Stimulated activated CD4-positive, alpha-beta T cell treated with anti-CD3 and anti-CD28 coated beads, Interleukin-15, amount 100 ng/mL, for 1 hour (primary cell): Measurements from ENCODE around the gene AKAP6.

Source experiments
- DNase-seq, 2 donors: peaks; one replicate each; pipeline ENCODE4 v3.0.0-alpha.2; 2020; ENCODE audit warnings: low read depth in 1 of 2, low spot score in 1 of 2

The AKAP6 gene

GRCh38 chr14:32524609-32525375 lies 195.7 kb downstream of the AKAP6 start:
- no peak for DNase-seq

- no peak for DNase-seq
Measured at GRCh38 chr14:32525591-32525990, 196.5 kb downstream of the AKAP6 start.

GRCh38 chr14:32530800-32531199 lies 201.7 kb downstream of the AKAP6 start:
- DNase-seq = no peak

- no peak for DNase-seq
Measured at GRCh38 chr14:32531942-32532515, 202.9 kb downstream of the AKAP6 start.

- DNase-seq = no peak
Measured at GRCh38 chr14:32534145-32534544, 205.0 kb downstream of the AKAP6 start.

- DNase-seq = no peak
Measured at GRCh38 chr14:32536175-32536574, 207.1 kb downstream of the AKAP6 start.

GRCh38 chr14:32537166-32537565 lies 208.1 kb downstream of the AKAP6 start:
- DNase-seq = no peak

GRCh38 chr14:32542507-32542906 lies 213.4 kb downstream of the AKAP6 start:
- DNase-seq = no peak

GRCh38 chr14:32545095-32545494 lies 216.0 kb downstream of the AKAP6 start:
- DNase-seq = no peak

GRCh38 chr14:32545506-32546210 lies 216.6 kb downstream of the AKAP6 start:
- no peak for DNase-seq

- no peak for DNase-seq
Measured at GRCh38 chr14:32546246-32546645, 217.1 kb downstream of the AKAP6 start.

- DNase-seq = no peak
Measured at GRCh38 chr14:32552766-32553165, 223.7 kb downstream of the AKAP6 start.

GRCh38 chr14:32559048-32559447 lies 229.9 kb downstream of the AKAP6 start:
- DNase-seq = no peak

- no peak for DNase-seq
Measured at GRCh38 chr14:32559590-32559989, 230.5 kb downstream of the AKAP6 start.

GRCh38 chr14:32560209-32560857 lies 231.2 kb downstream of the AKAP6 start:
- no peak for DNase-seq

- DNase-seq = no peak
Measured at GRCh38 chr14:32561520-32561919, 232.4 kb downstream of the AKAP6 start.

GRCh38 chr14:32564596-32564995 lies 235.5 kb downstream of the AKAP6 start:
- no peak for DNase-seq

- DNase-seq = no peak
Measured at GRCh38 chr14:32565256-32565655, 236.2 kb downstream of the AKAP6 start.

- no peak for DNase-seq
Measured at GRCh38 chr14:32567543-32568384, 238.7 kb downstream of the AKAP6 start.

- no peak for DNase-seq
Measured at GRCh38 chr14:32571551-32571950, 242.5 kb downstream of the AKAP6 start.
